Gastrocnemius medialis (tissue), 4 donors: ENCODE results near the gene SYNRG. TPM values are rescaled to one million over a fixed set of nuclear protein-coding genes. Genes with fewer than 3 reads are reported as not detected.

ENCODE experiments used
- ATAC-seq, 2 donors: fragments of 150-250 bp; one replicate each; pipeline ENCODE4 v1.9.1; 2016
- DNase-seq, 2 donors: peaks; one replicate each; pipeline ENCODE4 v3.0.0-alpha.2; 2019
- H3K27ac ChIP-seq, 4 donors: fragments of 200-600 bp; sonication (generic); 1 replicate in 1 of 4; 2 replicates in 3 of 4; pipeline ENCODE4 v1.5.1; 2016 to 2018; ENCODE audit warnings: mild to moderate bottlenecking in 2 of 4, moderate library complexity in 1 of 4
- H3K27me3 ChIP-seq, 3 donors: fragments of 200-600 bp; sonication (generic) in 2 of 3; 1 replicate in 1 of 3; 2 replicates in 2 of 3; pipeline versions ENCODE4 v1.5.1 to v1.6.0; 2016 to 2019; ENCODE audit warnings: mild to moderate bottlenecking in 1 of 3, moderate library complexity in 1 of 3
- H3K36me3 ChIP-seq, 2 donors: fragments of 200-600 bp; sonication (generic) in 1 of 2; one replicate each; pipeline ENCODE4 v1.5.1; 2017 to 2018
- H3K4me1 ChIP-seq, 2 donors: fragments of 200-600 bp; sonication (generic) in 1 of 2; one replicate each; pipeline ENCODE4 v1.5.1; 2016 to 2017; ENCODE audit warnings: mild to moderate bottlenecking in 2 of 2
- H3K4me3 ChIP-seq, 4 donors: fragments of 200-600 bp; sonication (generic) in 3 of 4; 1 replicate in 1 of 4; 2 replicates in 3 of 4; pipeline ENCODE4 v1.5.1; 2016 to 2019; ENCODE audit warnings: mild to moderate bottlenecking in 2 of 4
- H3K9me3 ChIP-seq, 3 donors: fragments of 200-600 bp; sonication (generic) in 2 of 3; 1 replicate in 1 of 3; 2 replicates in 2 of 3; pipeline ENCODE4 v1.5.1; 2016 to 2019
- CTCF ChIP-seq, 5 experiments: fragments of 450-650 bp in 3 of 5; fragments of 200-600 bp in 2 of 5; sonication (generic) in 2 of 5; IDR thresholded peaks in 4 of 5; conservative IDR thresholded peaks in 1 of 5; 1 replicate in 4 of 5; 2 replicates in 1 of 5; pipeline ENCODE4 v1.5.1; 2016 to 2019; ENCODE audit warnings: antibody characterized with exemption in 5 of 5, mild to moderate bottlenecking in 3 of 5, moderate library complexity in 3 of 5
- POLR2A ChIP-seq, 2 donors: fragments of 450-650 bp; IDR thresholded peaks; one replicate each; pipeline ENCODE4 v1.6.1; 2017; ENCODE audit warnings: antibody characterized with exemption in 2 of 2, mild to moderate bottlenecking in 2 of 2, moderate library complexity in 2 of 2
- in situ Hi-C, 4 donors: fragments of 200-750 bp; cut with MboI; loops; one replicate each; pipeline versions ENCODE4 v1.15.0 to v1.8.0; 2017; ENCODE audit warnings: low sequenced_read_pairs in 4 of 4
- intact Hi-C: fragments of 100-400 bp; cut with DNase I; formaldehyde crosslinking; loops from one replicate; pipeline ENCODE4 v1.15.1; 2023; ENCODE audit warnings: low total_unique reads
- total RNA-seq, 4 donors: library from RNA; depleted of rRNA; stranded (reverse); fragments of >200 nt; gene quantifications; one replicate each; pipeline versions ENCODE4 v1.1.0 to v1.2.3, GENCODE V29; 2016

The SYNRG gene
- total RNA-seq, 4 donors from 2014 or later = 16.0 to 25.0 (median 21.9) TPM

- ATAC-seq (no peak), DNase-seq (no peak)
- TF ChIP-seq POLR2A (IDR thresholded peaks at IDR 0.05) (no peak), CTCF (IDR thresholded peaks at IDR 0.05 in 4 of 5, conservative IDR thresholded peaks at IDR 0.05 in 1 of 5) (peak in 3 of 5 experiments; percentile 11 to 35 (median 21))
- peaks cover 0 to 51% of the 10 kb centered on the region in 2 donors for H3K36me3 ChIP-seq
- in situ Hi-C loops (no loop called here), intact Hi-C loops (no loop called here)
- no peaks in the 10 kb centered on the region for H3K4me1 ChIP-seq
- no peak overlapping the region for H3K27ac ChIP-seq
- H3K4me3 ChIP-seq = no peak overlapping the region
- no peaks in the 10 kb centered on the region for H3K27me3 ChIP-seq
- no peaks in the 10 kb centered on the region for H3K9me3 ChIP-seq
These were observed 81.9 kb downstream of the SYNRG start for GRCh38 chr17:37527249-37527851.

- intact Hi-C loops = no loop called here
These were observed 85.5 kb downstream of the SYNRG start for GRCh38 chr17:37523715-37524219.

GRCh38 chr17:37521821-37522220 is 87.4 kb downstream of the SYNRG start:
- H3K9me3 ChIP-seq = no peaks in the 10 kb centered on the region
- no peak overlapping the region for H3K4me3 ChIP-seq
- TF ChIP-seq CTCF (IDR thresholded peaks at IDR 0.05 in 4 of 5, conservative IDR thresholded peaks at IDR 0.05 in 1 of 5) (no peak), POLR2A (IDR thresholded peaks at IDR 0.05) (no peak)
- DNase-seq = no peak
- H3K4me1 ChIP-seq = no peaks in the 10 kb centered on the region
- in situ Hi-C loops (no loop called here), intact Hi-C loops (no loop called here)
- H3K27me3 ChIP-seq = no peaks in the 10 kb centered on the region
- peaks cover 0 to 43% of the 10 kb centered on the region in 2 donors for H3K36me3 ChIP-seq
- no peak overlapping the region for H3K27ac ChIP-seq
- ATAC-seq = peak; percentile 46 to 71

More at GRCh38 chr17:37523715-37524219, 85.5 kb downstream of the SYNRG start:
- Histone ChIP-seq H3K9me3 (no peaks in the 10 kb centered on the region), H3K27ac (no peak overlapping the region), H3K4me1 (no peaks in the 10 kb centered on the region), H3K36me3 (peaks cover 0 to 36% of the 10 kb centered on the region in 2 donors), H3K27me3 (no peaks in the 10 kb centered on the region), H3K4me3 (no peak overlapping the region)
- no peak for TF ChIP-seq CTCF (IDR thresholded peaks at IDR 0.05 in 4 of 5, conservative IDR thresholded peaks at IDR 0.05 in 1 of 5)
- TF ChIP-seq POLR2A (IDR thresholded peaks at IDR 0.05) = no peak
- in situ Hi-C loops = no loop called here
- DNase-seq = no peak
- no peak for ATAC-seq

- intact Hi-C loops = no loop called here
- ATAC-seq = no peak
- H3K4me1 ChIP-seq = no peaks in the 10 kb centered on the region
- TF ChIP-seq CTCF (IDR thresholded peaks at IDR 0.05 in 4 of 5, conservative IDR thresholded peaks at IDR 0.05 in 1 of 5) (no peak), POLR2A (IDR thresholded peaks at IDR 0.05) (no peak)
- peaks cover 0 to 46% of the 10 kb centered on the region in 2 donors for H3K36me3 ChIP-seq
- H3K27me3 ChIP-seq = no peaks in the 10 kb centered on the region
- H3K9me3 ChIP-seq = no peaks in the 10 kb centered on the region
- no peak overlapping the region for H3K27ac ChIP-seq
- in situ Hi-C loops = no loop called here
- no peak for DNase-seq
- no peak overlapping the region for H3K4me3 ChIP-seq
These were observed 89.0 kb downstream of the SYNRG start for GRCh38 chr17:37520174-37520573.
